MM.1S (cell line): ENCODE measurements around the gene PRMT7.

Experiments
- EZH2 ChIP-seq: fragments of 300-600 bp; sonication (generic); optimal IDR thresholded peaks from 2 replicates; pipeline ENCODE3; 2017; ENCODE audit warnings: low read depth, mild to moderate bottlenecking, antibody characterized with exemption, low read length, mixed read lengths
- EZH2phosphoT487 ChIP-seq: fragments of 300-600 bp; sonication (generic); IDR thresholded peaks from 2 replicates; pipeline ENCODE4 v1.6.1; 2018; ENCODE audit warnings: antibody characterized with exemption, low read length
- TF ChIP-seq, protein P1 (sequence below): fragments of 300-600 bp; sonication (generic); IDR thresholded peaks from 2 replicates; pipeline ENCODE4 v1.5.1; 2016; ENCODE audit warnings: antibody characterized with exemption, low read length, mixed read lengths

GRCh38 chr16:68296693-68297092 is 14.1 kb upstream of the PRMT7 start:
- TF ChIP-seq, protein P1, sequence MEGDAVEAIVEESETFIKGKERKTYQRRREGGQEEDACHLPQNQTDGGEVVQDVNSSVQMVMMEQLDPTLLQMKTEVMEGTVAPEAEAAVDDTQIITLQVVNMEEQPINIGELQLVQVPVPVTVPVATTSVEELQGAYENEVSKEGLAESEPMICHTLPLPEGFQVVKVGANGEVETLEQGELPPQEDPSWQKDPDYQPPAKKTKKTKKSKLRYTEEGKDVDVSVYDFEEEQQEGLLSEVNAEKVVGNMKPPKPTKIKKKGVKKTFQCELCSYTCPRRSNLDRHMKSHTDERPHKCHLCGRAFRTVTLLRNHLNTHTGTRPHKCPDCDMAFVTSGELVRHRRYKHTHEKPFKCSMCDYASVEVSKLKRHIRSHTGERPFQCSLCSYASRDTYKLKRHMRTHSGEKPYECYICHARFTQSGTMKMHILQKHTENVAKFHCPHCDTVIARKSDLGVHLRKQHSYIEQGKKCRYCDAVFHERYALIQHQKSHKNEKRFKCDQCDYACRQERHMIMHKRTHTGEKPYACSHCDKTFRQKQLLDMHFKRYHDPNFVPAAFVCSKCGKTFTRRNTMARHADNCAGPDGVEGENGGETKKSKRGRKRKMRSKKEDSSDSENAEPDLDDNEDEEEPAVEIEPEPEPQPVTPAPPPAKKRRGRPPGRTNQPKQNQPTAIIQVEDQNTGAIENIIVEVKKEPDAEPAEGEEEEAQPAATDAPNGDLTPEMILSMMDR: no peak
- TF ChIP-seq EZH2: no peak
- TF ChIP-seq EZH2phosphoT487: no peak
